IMR-90 (cell line): ENCODE results near the gene IQSEC1. TPM values are rescaled to one million over a fixed set of nuclear protein-coding genes. Genes with fewer than 3 reads are reported as not detected.

Experiments
- ATAC-seq: fragments of 200-7000 bp; cut with Tn5 transposase; 2 replicates; pipeline ENCODE4 v1.9.1; 2020; ENCODE audit warnings: low read depth, mild to moderate bottlenecking, moderate library complexity
- BruUV-seq: library from RNA; stranded (reverse); fragments of 400-500 nt; replicated peaks from 2 replicates; lab custom pipeline; 2021; lab: Mats Ljungman, UMichigan
- CTCF ChIA-PET: fragments of 300-600 bp; formaldehyde crosslinking; extraction: SDS; loops from one replicate; lab custom pipeline; 2021; ENCODE audit warnings: antibody characterized with exemption; lab: Yijun Ruan, JAX
- POLR2A ChIA-PET: fragments of 300-600 bp; sonication (Branson Sonifier 250); formaldehyde crosslinking; loops from one replicate; lab custom pipeline; 2022; ENCODE audit warnings: antibody characterized with exemption; ENCODE audit not compliant: unreplicated experiment; lab: Charles Lee
- DNase-seq: peaks from one replicate; pipeline ENCODE4 v3.0.0; 2013
- H2AFZ ChIP-seq: replicated peaks from 2 replicates; pipeline ENCODE3; 2013; ENCODE audit warnings: low read length, mild to moderate bottlenecking; ENCODE audit not compliant: poor library complexity
- H2AK5ac ChIP-seq: 2 replicates; pipeline ENCODE4 v1.6.1; 2013; ENCODE audit warnings: low read depth, low read length, inconsistent platforms
- H2AK9ac ChIP-seq: replicated peaks from 2 replicates; pipeline ENCODE3; 2013; ENCODE audit warnings: mild to moderate bottlenecking, low read depth, low read length, moderate library complexity; ENCODE audit not compliant: poor library complexity
- H2BK120ac ChIP-seq: 2 replicates; pipeline ENCODE4 v1.6.1; 2013; ENCODE audit warnings: low read depth, low read length, inconsistent platforms
- H2BK15ac ChIP-seq: 3 replicates; pipeline ENCODE4 v1.6.1; 2013; ENCODE audit warnings: low read depth, low read length, inconsistent platforms
- H2BK20ac ChIP-seq: 2 replicates; pipeline ENCODE4 v1.6.1; 2013; ENCODE audit warnings: low read depth, mild to moderate bottlenecking, inconsistent platforms, low read length, moderate library complexity
- H2BK5ac ChIP-seq: 2 replicates; pipeline ENCODE4 v1.6.1; 2013; ENCODE audit warnings: mild to moderate bottlenecking, low read depth, low read length, inconsistent platforms; ENCODE audit not compliant: poor library complexity, severe bottlenecking
- H3K14ac ChIP-seq: replicated peaks from 2 replicates; pipeline ENCODE4 v1.6.1; 2013; ENCODE audit warnings: low read depth, low read length, inconsistent platforms
- H3K18ac ChIP-seq: 2 replicates; pipeline ENCODE4 v1.6.1; 2013; ENCODE audit warnings: low read depth, low read length, control low read depth
- H3K23ac ChIP-seq: 2 replicates; pipeline ENCODE4 v1.6.1; 2013; ENCODE audit warnings: low read depth, low read length, inconsistent platforms
- H3K27ac ChIP-seq: 2 replicates; pipeline ENCODE4 v1.5.1; 2013; ENCODE audit warnings: mild to moderate bottlenecking, control low read depth, low read length; ENCODE audit not compliant: insufficient read depth
- H3K27me3 ChIP-seq: 2 replicates; pipeline ENCODE4 v1.6.1; 2013; ENCODE audit warnings: low read length; ENCODE audit not compliant: control insufficient read depth, insufficient read depth
- H3K36me3 ChIP-seq: 2 replicates; pipeline ENCODE4 v1.6.1; 2013; ENCODE audit warnings: low read length, mixed read lengths; ENCODE audit not compliant: control insufficient read depth, insufficient read depth
- H3K4ac ChIP-seq: 2 replicates; pipeline ENCODE4 v1.6.1; 2013; ENCODE audit warnings: low read depth, low read length, inconsistent platforms
- H3K4me1 ChIP-seq: 2 replicates; pipeline ENCODE4 v1.6.1; 2013; ENCODE audit warnings: low read length, mixed read lengths; ENCODE audit not compliant: control insufficient read depth, insufficient read depth
- H3K4me2 ChIP-seq: 2 replicates; pipeline ENCODE4 v1.6.1; 2013; ENCODE audit warnings: low read depth, mild to moderate bottlenecking, control low read depth, low read length, moderate library complexity
- H3K4me3 ChIP-seq: 2 replicates; pipeline ENCODE4 v1.5.1; 2013; ENCODE audit warnings: low read depth, mild to moderate bottlenecking, control low read depth, low read length, moderate library complexity; ENCODE audit not compliant: insufficient read depth
- H3K56ac ChIP-seq: 2 replicates; pipeline ENCODE4 v1.6.1; 2013; ENCODE audit warnings: low read length, inconsistent platforms; ENCODE audit not compliant: insufficient read depth; ENCODE audit errors: extremely low read depth
- H3K79me1 ChIP-seq, 2 experiments: 2 replicates each; pipeline ENCODE4 v1.6.1; 2013; ENCODE audit warnings: low read length in 2 of 2, inconsistent platforms in 1 of 2, low read depth in 1 of 2
- H3K9ac ChIP-seq: 2 replicates; pipeline ENCODE4 v1.6.1; 2013; ENCODE audit warnings: low read depth, low read length, control low read depth
- H3K9me1 ChIP-seq: 2 replicates; pipeline ENCODE4 v1.6.1; 2013; ENCODE audit warnings: low read length, inconsistent platforms; ENCODE audit not compliant: insufficient read depth
- H3K9me3 ChIP-seq: 2 replicates; pipeline ENCODE4 v1.6.1; 2013; ENCODE audit warnings: low read length; ENCODE audit not compliant: control insufficient read depth, insufficient read depth
- H4K20me1 ChIP-seq: 2 replicates; pipeline ENCODE4 v1.6.1; 2013; ENCODE audit warnings: low read length, inconsistent platforms; ENCODE audit not compliant: insufficient read depth
- H4K5ac ChIP-seq: 2 replicates; pipeline ENCODE4 v1.6.1; 2013; ENCODE audit warnings: mild to moderate bottlenecking, low read depth, low read length, control low read depth
- H4K8ac ChIP-seq, 2 experiments: 2 replicates each; pipeline ENCODE4 v1.6.1; 2013; ENCODE audit warnings: low read depth in 2 of 2, low read length in 2 of 2, control low read depth in 1 of 2, inconsistent platforms in 1 of 2
- H4K91ac ChIP-seq: 2 replicates; pipeline ENCODE4 v1.6.1; 2013; ENCODE audit warnings: low read depth, low read length, inconsistent platforms; ENCODE audit not compliant: insufficient read depth
- CEBPB ChIP-seq: IDR thresholded peaks from 2 replicates; pipeline ENCODE4 v1.6.1; 2012; ENCODE audit warnings: low read depth, low read length, improper control_type of control experiment
- FOS ChIP-seq: fragments of 150-350 bp; IDR thresholded peaks from 2 replicates; pipeline ENCODE4 v1.6.1; 2016; ENCODE audit warnings: low read depth, low read length
- MAFK ChIP-seq: IDR thresholded peaks from 2 replicates; pipeline ENCODE4 v1.6.1; 2012; ENCODE audit warnings: low read depth, low read length, improper control_type of control experiment
- MXI1 ChIP-seq: IDR thresholded peaks from 2 replicates; pipeline ENCODE4 v1.6.1; 2012; ENCODE audit warnings: low read depth, mild to moderate bottlenecking, low read length, moderate library complexity, borderline replicate concordance
- NFE2L2 ChIP-seq: fragments of 150-350 bp; IDR thresholded peaks from 2 replicates; pipeline ENCODE4 v1.6.1; 2016; ENCODE audit warnings: low read depth, mild to moderate bottlenecking, low read length
- POLR2A ChIP-seq: IDR thresholded peaks from 2 replicates; pipeline ENCODE4 v1.6.1; 2012; ENCODE audit warnings: mild to moderate bottlenecking, low read depth, low read length
- RAD21 ChIP-seq: IDR thresholded peaks from 2 replicates; pipeline ENCODE4 v1.6.1; 2012; ENCODE audit warnings: low read length, improper control_type of control experiment
- RFX5 ChIP-seq: IDR thresholded peaks from 2 replicates; pipeline ENCODE4 v1.8.0; 2012; ENCODE audit warnings: low read depth, mild to moderate bottlenecking, low read length, moderate library complexity
- SMC3 ChIP-seq: fragments of 150-350 bp; IDR thresholded peaks from 2 replicates; pipeline ENCODE4 v1.6.1; 2016; ENCODE audit warnings: low read depth, mild to moderate bottlenecking, antibody characterized with exemption, low read length, moderate library complexity
- WGBS, 2 experiments: methylation state at CpG; one replicate each; pipeline versions ENCODE4 v1.1.5 to v1.1.7; 2013; ENCODE audit warnings: missing lambda C conversion rate in 2 of 2; ENCODE audit not compliant: insufficient read length in 1 of 2; ENCODE audit errors: extremely low coverage in 2 of 2; 5-methylcytosine and 5-hydroxymethylcytosine counted together
- dilution Hi-C: fragments of 300-500 bp; cut with HindIII; formaldehyde crosslinking; loops from one replicate; pipeline ENCODE4 v1.14.3; 2018; ENCODE audit warnings: low sequenced_read_pairs; ENCODE audit not compliant: unreplicated experiment
- in situ Hi-C: fragments of 300-500 bp; cut with MboI; formaldehyde crosslinking; loops from 3 replicates; pipeline ENCODE4 v1.14.3; 2019; ENCODE audit warnings: low sequenced_read_pairs, inconsistent platforms, mixed read lengths
- intact Hi-C: fragments of 100-400 bp; cut with micrococcal nuclease; formaldehyde crosslinking; loops from 2 replicates; pipeline ENCODE4 v1.10.0; 2022
- polyA plus RNA-seq, 3 experiments: library from polyadenylated mRNA; depleted of rRNA; stranded (reverse); fragments of >200 nt; gene quantifications; 2 replicates each; pipeline ENCODE4 v1.2.3, GENCODE V29; 2012; ENCODE audit warnings: low replicate concordance in 1 of 3
- total RNA-seq: library from RNA; depleted of rRNA; stranded (reverse); fragments of >200 nt; gene quantifications from 2 replicates; pipeline ENCODE4 v1.2.3, GENCODE V29; 2012
- TF ChIP-seq, protein P1 (sequence below): fragments of 150-350 bp; IDR thresholded peaks from 2 replicates; pipeline ENCODE4 v1.6.1; 2016; ENCODE audit warnings: low read depth, mild to moderate bottlenecking, low read length, moderate library complexity, borderline replicate concordance
- TF ChIP-seq, protein P2 (sequence below): conservative IDR thresholded peaks from 2 replicates; pipeline ENCODE4 v1.5.1; 2012; ENCODE audit warnings: mild to moderate bottlenecking, low read depth, low read length, improper control_type of control experiment

The IQSEC1 gene
- total and polyA plus RNA-seq, 2 of the 4 experiments (the other 2 are of a cell fraction), result 5.9 to 11.9 TPM

DNA sequence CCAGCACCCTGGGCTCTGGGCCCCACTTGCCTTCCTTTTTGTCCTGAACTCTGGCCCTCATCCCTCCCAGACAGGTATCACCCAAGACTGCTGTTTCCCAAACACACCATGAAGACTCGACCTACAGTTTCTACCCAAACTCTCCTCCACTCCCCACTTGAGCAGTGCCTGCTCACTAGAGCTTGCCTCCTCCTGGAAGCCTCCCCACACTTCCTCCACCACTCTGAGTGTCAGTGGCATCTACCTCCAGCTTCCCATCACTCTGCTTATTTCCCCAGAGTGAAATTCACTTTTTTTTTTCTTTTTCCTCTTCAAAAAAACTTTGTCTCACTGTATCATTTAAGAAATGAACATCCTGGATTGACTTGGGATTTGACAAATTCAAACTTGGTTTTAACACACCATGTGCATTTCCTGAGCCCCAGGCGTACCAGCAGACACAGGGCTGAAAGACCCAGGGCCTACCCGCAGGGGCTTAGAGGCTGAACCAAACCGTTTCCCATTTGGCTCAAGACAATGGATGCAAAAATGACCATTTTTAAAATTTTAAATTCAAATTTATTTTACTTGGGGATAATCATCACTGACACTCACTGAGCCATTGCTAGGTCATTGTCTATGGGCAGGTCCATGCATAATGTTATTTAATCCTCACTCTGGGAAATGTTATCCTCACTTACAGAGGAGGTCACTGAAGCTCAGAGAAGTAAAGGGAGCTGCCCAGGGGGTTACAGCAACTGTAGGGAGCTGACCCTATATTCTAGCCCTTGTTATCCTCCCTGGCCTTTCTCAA lies 62.3 kb downstream of the IQSEC1 start:
- dilution Hi-C loops, result no loop called here
- WGBS, 2 experiments, result 50% methylated on average over 1 of the region's 4 CpGs; no CpG with 5 or more reads in 1 of the 2 experiments

More for the DNA sequence above, 62.3 kb downstream of the IQSEC1 start:
- H2BK20ac ChIP-seq, result no peak overlapping the region
- H3K79me1 ChIP-seq, result no peaks in the 10 kb centered on the region
- no peak overlapping the region for H3K18ac ChIP-seq
- H3K27me3 ChIP-seq, result peaks cover 16% of the 10 kb centered on the region
- CTCF ChIA-PET, result no interaction called here
- DNase-seq, result no peak
- no peaks in the 10 kb centered on the region for H3K36me3 ChIP-seq
- no peak overlapping the region for H2BK5ac ChIP-seq
- no peak overlapping the region for H3K56ac ChIP-seq
- no peak overlapping the region for H3K4me3 ChIP-seq
- no peak overlapping the region for H2AFZ ChIP-seq
- H4K20me1 ChIP-seq, result no peaks in the 10 kb centered on the region
- no TSS peak for BruUV-seq
- ATAC-seq, result no peak
- H2BK15ac ChIP-seq, result no peak overlapping the region
- intact Hi-C loops (no loop called here), in situ Hi-C loops (no loop called here)
- no peaks in the 10 kb centered on the region for H3K9me3 ChIP-seq
- POLR2A ChIA-PET, result no interaction called here
- H3K4me1 ChIP-seq, result no peaks in the 10 kb centered on the region
- H4K8ac ChIP-seq, result no peak overlapping the region
- H4K91ac ChIP-seq, result no peak overlapping the region
- no peaks in the 10 kb centered on the region for H3K9me1 ChIP-seq
- no peak overlapping the region for H2AK9ac ChIP-seq
- no peak overlapping the region for H3K14ac ChIP-seq
- no peak overlapping the region for H3K23ac ChIP-seq
- no peak for TF ChIP-seq RFX5
- TF ChIP-seq CEBPB, result no peak
- no peak for TF ChIP-seq SMC3
- TF ChIP-seq MAFK, result no peak
- TF ChIP-seq RAD21, result no peak
- no peak for TF ChIP-seq MXI1
- TF ChIP-seq, protein P1, sequence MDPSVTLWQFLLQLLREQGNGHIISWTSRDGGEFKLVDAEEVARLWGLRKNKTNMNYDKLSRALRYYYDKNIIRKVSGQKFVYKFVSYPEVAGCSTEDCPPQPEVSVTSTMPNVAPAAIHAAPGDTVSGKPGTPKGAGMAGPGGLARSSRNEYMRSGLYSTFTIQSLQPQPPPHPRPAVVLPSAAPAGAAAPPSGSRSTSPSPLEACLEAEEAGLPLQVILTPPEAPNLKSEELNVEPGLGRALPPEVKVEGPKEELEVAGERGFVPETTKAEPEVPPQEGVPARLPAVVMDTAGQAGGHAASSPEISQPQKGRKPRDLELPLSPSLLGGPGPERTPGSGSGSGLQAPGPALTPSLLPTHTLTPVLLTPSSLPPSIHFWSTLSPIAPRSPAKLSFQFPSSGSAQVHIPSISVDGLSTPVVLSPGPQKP, result no peak
- TF ChIP-seq NFE2L2, result no peak
- TF ChIP-seq FOS, result no peak
- TF ChIP-seq, protein P2, sequence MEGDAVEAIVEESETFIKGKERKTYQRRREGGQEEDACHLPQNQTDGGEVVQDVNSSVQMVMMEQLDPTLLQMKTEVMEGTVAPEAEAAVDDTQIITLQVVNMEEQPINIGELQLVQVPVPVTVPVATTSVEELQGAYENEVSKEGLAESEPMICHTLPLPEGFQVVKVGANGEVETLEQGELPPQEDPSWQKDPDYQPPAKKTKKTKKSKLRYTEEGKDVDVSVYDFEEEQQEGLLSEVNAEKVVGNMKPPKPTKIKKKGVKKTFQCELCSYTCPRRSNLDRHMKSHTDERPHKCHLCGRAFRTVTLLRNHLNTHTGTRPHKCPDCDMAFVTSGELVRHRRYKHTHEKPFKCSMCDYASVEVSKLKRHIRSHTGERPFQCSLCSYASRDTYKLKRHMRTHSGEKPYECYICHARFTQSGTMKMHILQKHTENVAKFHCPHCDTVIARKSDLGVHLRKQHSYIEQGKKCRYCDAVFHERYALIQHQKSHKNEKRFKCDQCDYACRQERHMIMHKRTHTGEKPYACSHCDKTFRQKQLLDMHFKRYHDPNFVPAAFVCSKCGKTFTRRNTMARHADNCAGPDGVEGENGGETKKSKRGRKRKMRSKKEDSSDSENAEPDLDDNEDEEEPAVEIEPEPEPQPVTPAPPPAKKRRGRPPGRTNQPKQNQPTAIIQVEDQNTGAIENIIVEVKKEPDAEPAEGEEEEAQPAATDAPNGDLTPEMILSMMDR, result no peak
- TF ChIP-seq POLR2A, result no peak
- no peak overlapping the region for H2AK5ac ChIP-seq
- no peak overlapping the region for H3K4me2 ChIP-seq
- no peak overlapping the region for H3K9ac ChIP-seq
- no peak overlapping the region for H2BK120ac ChIP-seq
- no peak overlapping the region for H4K5ac ChIP-seq
- H3K27ac ChIP-seq, result no peak overlapping the region
- no peak overlapping the region for H3K4ac ChIP-seq
